Diencephalon (tissue), 1 donor: ENCODE measurements around the gene OR2H2. TPM values are rescaled to one million over a fixed set of nuclear protein-coding genes. Genes with fewer than 3 reads are reported as not detected.

Experiments used
- small RNA-seq: library from RNA; depleted of rRNA; stranded (forward); fragments of <200 nt; gene quantifications from one replicate; pipeline ENCODE3, GENCODE V24; 2014
- total RNA-seq: library from RNA; depleted of rRNA; stranded (reverse); fragments of >200 nt; gene quantifications from one replicate; pipeline ENCODE4 v1.2.3, GENCODE V29; 2014

Gene OR2H2
- total RNA-seq = not detected

GRCh38 chr6:29584821-29585220 lies at the start of gene OR2H2:
Gene OR2H2 (plus strand): TSS chr6:29585121. CDS start chr6:29587945, 2,824 bp downstream.

DNA sequence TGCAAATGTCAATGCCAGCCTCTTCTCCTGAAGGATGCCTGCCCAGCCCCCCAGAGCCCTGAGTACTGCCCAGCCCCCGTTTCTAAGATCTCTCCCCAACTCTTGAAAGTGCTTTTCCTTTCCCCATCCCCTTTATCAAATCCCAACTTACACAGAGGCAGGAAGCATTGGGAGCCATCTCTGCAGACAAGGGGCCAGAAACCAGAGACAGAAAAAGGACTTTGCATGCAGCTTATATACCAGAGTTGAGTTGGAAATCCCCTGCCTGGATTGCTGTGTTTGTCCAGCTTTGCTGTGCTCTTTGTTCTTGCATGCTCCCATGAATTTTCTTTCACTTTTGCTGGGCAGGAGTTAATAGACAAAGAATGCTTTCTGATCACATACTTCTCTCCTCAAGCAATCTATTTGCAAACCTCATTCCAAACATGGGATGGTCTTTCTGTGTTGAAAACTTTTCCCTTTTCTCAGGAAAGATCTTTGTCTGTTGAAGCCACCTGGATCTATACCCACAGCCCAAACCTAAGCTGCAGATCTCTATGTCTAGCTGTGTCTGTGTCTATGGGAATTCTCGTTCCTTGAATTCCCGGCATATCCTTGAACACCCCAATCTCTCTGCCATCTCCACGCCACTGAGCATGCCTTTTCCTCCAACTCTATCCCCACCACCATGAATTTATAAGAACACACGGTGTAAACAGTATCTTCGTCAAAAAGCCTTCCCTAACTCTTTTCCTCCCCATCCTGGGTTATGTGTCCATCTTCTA lies 25.2 kb upstream of the OR2H2 start, which contains the start of gene UBD:
Gene UBD, minus strand, starts transcription at position 209 of the 764 bp plus-strand sequence. Its CDS starts 31 bp downstream, at position 178.

DNA sequence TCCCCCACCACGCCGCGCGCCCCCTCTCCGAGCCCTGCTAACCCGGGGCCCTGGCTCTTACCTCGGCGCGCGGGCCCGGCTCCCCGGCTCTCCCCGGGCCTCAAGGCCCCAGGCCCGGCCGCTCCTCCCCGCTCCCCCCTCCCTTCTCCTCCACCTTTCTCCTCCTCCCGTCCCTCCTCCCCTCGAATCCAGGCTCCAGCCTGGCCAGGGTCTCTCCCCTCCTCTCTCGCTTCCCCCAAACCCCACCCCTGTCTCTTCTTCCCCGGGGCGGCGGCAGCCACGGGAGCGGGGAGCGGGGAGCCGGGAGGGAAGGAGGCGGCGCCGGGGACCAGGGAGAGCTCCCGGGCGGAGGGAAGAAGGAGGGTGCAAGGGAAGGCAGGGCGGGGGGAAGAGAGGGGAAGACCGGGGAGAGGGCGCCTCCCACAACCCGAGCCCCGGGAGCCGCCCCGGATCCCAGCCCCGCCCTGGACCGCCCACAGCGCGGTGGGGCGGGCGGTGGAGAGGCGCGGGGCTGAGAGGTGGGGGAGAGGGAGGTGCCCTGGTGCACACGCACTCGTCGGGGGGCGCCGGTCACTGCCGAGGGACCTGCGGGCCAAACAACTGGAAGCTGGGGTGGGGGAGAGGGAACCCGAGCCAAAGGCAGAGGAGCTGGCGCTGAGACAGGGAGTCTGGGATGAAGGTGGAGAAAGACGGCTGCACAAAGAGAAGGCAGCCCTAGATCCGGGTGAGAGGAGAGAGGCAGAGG lies 48.0 kb downstream of the OR2H2 start, which contains the start of gene GABBR1:
Gene GABBR1, minus strand, starts transcription at position 395 of the 745 bp plus-strand sequence. CDS start 798 bp downstream, outside the sequence.

Small RNA genes within 50 kb of the gene (small RNA-seq; reads per million reads assigned to genes)
- 0.54 reads per million, percentile 57 among the genes with 10 or more reads in this experiment for gene SNORD32B
- gene SUMO2P1 = not detected
- not detected for gene TMEM183AP1

Other genes starting within 250 kb of the OR2H2 start
- gene OR5V1, start 216.3 kb upstream of the OR2H2 start, total RNA-seq = not detected
- not detected for gene OR12D3, start 209.8 kb upstream of the OR2H2 start, total RNA-seq
- 0.23 TPM for gene OR12D2, start 189.5 kb upstream of the OR2H2 start, total RNA-seq
- gene OR12D1, start 170.2 kb upstream of the OR2H2 start, total RNA-seq = not detected
- not detected for gene OR10C1, start 145.8 kb upstream of the OR2H2 start, total RNA-seq
- gene OR11A1, start 128.1 kb upstream of the OR2H2 start, total RNA-seq = not detected
- not detected for gene OR2H1, start 128.0 kb upstream of the OR2H2 start, total RNA-seq
- gene MAS1L, start 97.2 kb upstream of the OR2H2 start, total RNA-seq = not detected
- gene UBD, start 25.4 kb upstream of the OR2H2 start, total RNA-seq = not detected
- gene GABBR1, start 48.1 kb downstream of the OR2H2 start, total RNA-seq = 175 TPM
- gene MOG, start 72.0 kb downstream of the OR2H2 start, total RNA-seq = 1.4 TPM
- gene ZFP57, start 96.0 kb downstream of the OR2H2 start, total RNA-seq = 0.23 TPM
- 0.92 TPM for gene HLA-F, start 138.3 kb downstream of the OR2H2 start, total RNA-seq
- gene HLA-G, start 242.7 kb downstream of the OR2H2 start, total RNA-seq = not detected